Transverse colon (tissue), 3 donors: Measurements from ENCODE around the gene ASCL1.

Experiments
- CTCF ChIP-seq, 5 experiments: fragments of 200-600 bp in 3 of 5; fragments of 450-650 bp in 2 of 5; sonication (generic) in 3 of 5; IDR thresholded peaks; 1 replicate in 2 of 5; 2 replicates in 3 of 5; pipeline ENCODE4 v1.5.1; 2016 to 2017; ENCODE audit warnings: antibody characterized with exemption in 5 of 5, inconsistent platforms in 3 of 5, mild to moderate bottlenecking in 2 of 5, moderate library complexity in 1 of 5
- EP300 ChIP-seq: sonication (generic); formaldehyde crosslinking; IDR thresholded peaks from one replicate; pipeline ENCODE4 v1.6.1; 2017; ENCODE audit warnings: antibody characterized with exemption, low read depth
- POLR2A ChIP-seq: fragments of 450-650 bp; IDR thresholded peaks from one replicate; pipeline ENCODE4 v1.6.1; 2016; ENCODE audit warnings: antibody characterized with exemption, mild to moderate bottlenecking, moderate library complexity

- TF ChIP-seq CTCF (IDR thresholded peaks at IDR 0.05) (no peak), POLR2A (no peak), EP300 (no peak)
Measured at GRCh38 chr12:102962986-102963385, 5.5 kb downstream of the ASCL1 start.
